GM10266 (cell line): ENCODE results near the gene ATP6V1F.

Experiments
- DNase-seq: peaks from one replicate; pipeline ENCODE4 v3.0.0; 2012; ENCODE audit errors: extremely low spot score
- CTCF ChIP-seq: IDR thresholded peaks from 2 replicates; pipeline ENCODE4 v1.5.1; 2012; ENCODE audit warnings: mild to moderate bottlenecking, low read depth; ENCODE audit not compliant: control insufficient read depth, insufficient read depth; ENCODE audit errors: missing control alignments

The ATP6V1F gene

DNA sequence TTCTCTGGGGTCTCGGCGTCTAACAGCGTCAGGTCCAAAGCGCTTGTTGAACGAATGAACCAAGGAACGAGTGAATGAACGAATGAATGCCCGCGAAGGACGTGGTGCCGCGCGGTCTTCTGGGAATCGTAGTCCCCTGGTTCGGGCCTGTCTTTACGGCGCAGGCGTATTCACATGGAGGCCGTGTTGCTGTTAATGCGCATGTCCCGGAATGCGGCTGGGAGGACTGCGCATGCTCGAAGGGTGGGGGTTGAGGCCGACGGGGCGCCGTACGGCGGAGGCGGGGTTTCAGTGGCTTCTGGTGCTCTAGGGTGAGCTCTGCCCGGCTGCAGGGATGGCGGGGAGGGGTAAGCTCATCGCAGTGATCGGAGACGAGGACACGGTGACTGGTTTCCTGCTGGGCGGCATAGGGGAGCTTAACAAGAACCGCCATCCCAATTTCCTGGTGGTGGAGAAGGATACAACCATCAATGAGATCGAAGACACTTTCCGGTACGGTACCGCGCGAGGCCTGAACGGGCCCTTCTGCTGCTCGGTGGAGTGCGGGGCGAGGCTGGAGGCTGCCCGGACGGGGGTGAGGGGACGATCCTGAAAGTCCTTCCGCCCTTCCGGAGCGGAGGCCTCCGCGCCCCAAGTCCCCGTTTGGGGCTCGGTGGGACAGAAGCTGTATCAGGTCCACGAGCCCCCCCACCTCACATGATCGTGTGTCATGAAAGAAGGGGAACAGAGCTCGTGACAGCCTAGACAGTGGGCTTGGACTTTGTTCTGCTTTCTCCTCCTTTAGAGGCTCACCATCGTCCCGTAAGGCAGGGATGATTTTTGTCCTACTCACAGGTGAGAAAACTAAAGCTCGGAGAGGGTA is at the start of gene ATP6V1F:
ATP6V1F (plus strand) TSS at position 286 of the 862 bp plus-strand sequence; CDS start at position 335, 49 bp downstream.
- no peak for TF ChIP-seq CTCF
- DNase-seq, result peak; percentile 99

DNA sequence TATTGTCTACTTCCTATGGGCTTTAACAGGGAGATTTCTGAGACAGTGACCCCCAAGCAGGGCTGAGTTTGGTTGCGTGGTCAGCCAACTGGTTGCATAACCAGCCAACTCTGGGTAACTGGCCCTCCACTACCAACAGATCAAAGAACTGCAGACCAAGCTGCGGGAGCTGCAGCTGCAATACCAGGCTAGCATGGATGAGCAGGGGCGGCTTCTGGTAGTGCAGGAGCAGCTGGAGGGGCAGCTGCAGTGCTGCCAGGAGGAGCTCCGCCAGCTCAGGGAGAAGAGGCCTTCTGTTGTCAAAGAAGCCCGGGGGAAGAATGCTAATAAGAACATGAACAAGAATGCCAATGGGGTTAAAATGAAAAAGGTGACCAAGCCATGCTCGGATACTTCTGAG is 48.2 kb upstream of the ATP6V1F start:
- no peak for DNase-seq
- no peak for TF ChIP-seq CTCF

GRCh38 chr7:128815289-128815942 is 47.2 kb upstream of the ATP6V1F start:
- DNase-seq, result no peak
- TF ChIP-seq CTCF, result no peak

GRCh38 chr7:128818694-128819093 is 44.0 kb upstream of the ATP6V1F start:
- no peak for TF ChIP-seq CTCF
- no peak for DNase-seq

GRCh38 chr7:128821724-128822123 is 40.9 kb upstream of the ATP6V1F start:
- DNase-seq, result no peak
- no peak for TF ChIP-seq CTCF

DNA sequence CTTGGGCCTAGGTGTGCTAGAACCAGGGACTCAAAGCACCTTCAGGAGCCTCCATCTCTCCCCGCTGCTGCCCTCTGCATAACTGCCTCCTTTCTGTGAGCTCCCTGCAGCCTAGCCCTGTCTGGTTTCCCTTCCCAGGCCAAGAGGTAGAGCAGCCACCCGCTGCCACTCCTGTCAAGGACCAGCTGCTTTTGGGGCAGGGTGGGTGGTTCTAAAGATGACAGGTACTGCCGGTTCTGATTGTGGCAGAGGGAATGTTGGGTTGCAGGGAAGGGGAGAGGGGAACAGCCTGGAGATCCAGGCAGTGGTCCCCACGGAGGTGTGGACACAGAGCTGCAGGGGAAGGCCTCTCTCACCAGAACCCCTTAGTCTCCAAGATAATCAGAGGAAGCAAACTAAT is 36.1 kb upstream of the ATP6V1F start:
- TF ChIP-seq CTCF, result no peak
- DNase-seq, result no peak

GRCh38 chr7:128826916-128827247 is 35.8 kb upstream of the ATP6V1F start:
- no peak for DNase-seq
- TF ChIP-seq CTCF, result no peak
